GM12891 (cell line): ENCODE results near the gene KCNQ1OT1.

Experiments
- POLR2A ChIP-seq: IDR thresholded peaks from 2 replicates; pipeline ENCODE4 v1.6.1; 2011; ENCODE audit warnings: low read depth, low read length, control low read depth
- POLR2AphosphoS5 ChIP-seq: IDR thresholded peaks from 2 replicates; pipeline ENCODE4 v1.6.1; 2011; ENCODE audit warnings: low read depth, low read length, control low read depth
- POU2F2 ChIP-seq: IDR thresholded peaks from 2 replicates; pipeline ENCODE4 v1.6.1; 2011; ENCODE audit warnings: low read depth, mild to moderate bottlenecking, control low read depth, low read length, moderate library complexity
- SPI1 ChIP-seq: IDR thresholded peaks from 2 replicates; pipeline ENCODE4 v1.6.1; 2011; ENCODE audit warnings: low read depth, low read length, control low read depth
- TAF1 ChIP-seq: IDR thresholded peaks from 2 replicates; pipeline ENCODE4 v1.6.1; 2011; ENCODE audit warnings: low read depth, low read length, control low read depth

DNA sequence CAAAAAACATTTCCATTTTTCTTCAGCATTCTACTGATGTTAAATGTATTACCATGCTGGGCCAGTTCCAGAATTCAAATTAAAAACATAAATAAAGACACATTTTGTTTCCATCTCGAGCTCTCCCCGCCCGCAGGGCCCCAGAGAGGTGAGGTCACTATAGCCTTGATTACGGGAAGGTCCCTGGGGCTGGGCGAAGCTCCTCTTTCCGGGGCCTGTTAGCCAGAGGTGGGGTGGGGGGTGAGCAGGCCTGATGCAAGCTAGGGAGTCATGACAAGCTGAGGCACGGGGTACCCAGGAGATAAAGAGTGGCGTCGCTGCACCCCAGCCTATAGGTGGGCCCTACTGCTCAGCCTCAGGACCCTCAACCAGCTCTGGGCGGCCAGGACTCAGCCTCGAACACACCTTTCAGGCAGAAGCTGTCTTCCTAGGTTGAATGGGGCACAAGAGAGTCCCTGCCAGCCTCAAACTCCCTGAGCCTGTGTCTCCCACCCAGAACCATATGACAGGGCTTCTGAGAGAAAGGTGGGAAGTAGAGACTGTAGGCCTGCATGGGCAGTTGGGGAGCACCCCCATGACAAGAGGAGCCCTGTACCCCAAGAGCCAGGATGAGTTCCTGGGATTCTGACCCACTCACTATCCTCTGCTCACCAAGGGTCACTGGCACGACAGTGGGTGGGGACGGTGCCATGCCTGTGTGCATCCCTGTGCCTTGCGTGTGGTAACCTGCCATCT lies 34.8 kb downstream of the KCNQ1OT1 start:
- TF ChIP-seq SPI1, result no peak
- TF ChIP-seq POLR2A, result no peak
- no peak for TF ChIP-seq POLR2AphosphoS5
- TF ChIP-seq TAF1, result no peak
- no peak for TF ChIP-seq POU2F2
